HG02943 (cell line): Measurements from ENCODE around the gene SLC1A2.

Experiments used
- ATAC-seq: cut with Tn5 transposase; IDR thresholded peaks from one replicate; pipeline ENCODE4 v1.9.1; 2021; ENCODE audit warnings: mild to moderate bottlenecking, low read depth, moderate library complexity; ENCODE audit not compliant: unreplicated experiment

The SLC1A2 gene

DNA sequence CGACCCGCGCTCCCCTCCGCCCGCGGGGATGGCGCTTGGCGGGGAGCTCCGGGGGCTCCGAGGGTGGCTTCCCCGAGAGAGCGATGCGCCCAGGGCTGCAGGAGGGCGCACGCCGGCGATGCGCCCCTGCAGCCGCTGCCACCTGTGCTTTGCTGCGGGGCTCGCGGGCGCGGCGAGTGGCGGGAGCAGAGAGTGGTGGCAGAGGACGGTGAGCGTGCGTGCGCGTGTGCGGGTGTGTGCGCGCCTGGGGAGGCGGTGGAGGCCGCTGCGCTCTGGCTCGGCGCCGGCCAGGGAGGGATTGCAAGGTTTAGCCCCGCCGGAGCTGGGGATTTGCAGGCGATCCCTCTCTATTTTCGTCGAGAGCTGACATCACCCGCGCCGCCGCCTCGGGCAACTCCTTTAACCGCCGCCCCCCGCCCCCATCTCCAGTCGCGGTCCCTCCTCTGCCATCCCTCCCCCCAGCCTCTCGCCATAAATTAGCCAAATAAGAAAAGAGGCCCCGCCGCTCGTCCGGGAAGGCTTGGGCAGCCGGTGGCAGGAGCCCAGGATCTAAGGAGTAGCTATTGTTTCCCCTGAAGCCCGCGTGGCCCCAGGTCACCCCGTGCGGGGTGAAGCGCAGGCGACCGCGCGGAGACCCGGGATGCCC is at the start of gene SLC1A2:
Gene SLC1A2 (minus strand): TSS at position 375 of the 646 bp plus-strand sequence. CDS start 592 bp downstream, outside the sequence.
- ATAC-seq: no peak

DNA sequence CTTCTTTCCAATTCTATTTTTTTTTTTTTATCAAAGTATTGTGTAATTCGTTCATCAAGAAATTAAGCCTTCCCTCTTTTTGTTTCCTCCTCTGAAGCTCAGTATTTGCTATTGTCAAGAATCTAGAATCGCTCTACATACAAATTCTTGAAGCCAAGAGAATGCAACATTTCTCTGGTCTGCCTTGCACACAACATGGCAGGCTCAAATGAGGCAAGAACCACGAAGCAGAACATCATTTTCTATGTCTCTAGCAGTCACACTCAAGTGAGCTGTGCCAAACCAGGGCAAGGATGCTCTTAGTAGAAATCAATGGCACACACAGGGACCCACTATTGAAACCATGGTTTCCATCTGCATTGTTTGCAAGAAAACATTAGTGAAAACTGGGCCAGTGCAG is 46.7 kb upstream of the SLC1A2 start:
- ATAC-seq: no peak

DNA sequence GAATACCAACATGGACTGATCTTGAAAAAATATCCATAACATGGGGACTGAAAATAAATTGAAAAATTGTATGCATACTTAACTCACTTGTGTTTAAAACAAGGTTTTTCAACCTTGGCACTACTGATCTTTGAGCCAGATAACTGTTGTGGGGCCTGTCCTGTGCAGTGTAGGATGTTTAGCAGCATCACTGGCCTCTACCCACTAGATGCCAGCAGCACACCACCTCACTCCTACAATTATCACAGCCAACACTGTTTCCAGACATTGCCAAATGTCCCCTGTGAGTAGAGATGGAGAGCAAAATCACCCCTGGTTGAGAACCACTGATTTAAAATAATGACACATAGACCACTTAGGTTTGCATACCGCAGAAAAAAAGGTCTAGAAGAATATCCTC is 45.0 kb upstream of the SLC1A2 start:
- no peak for ATAC-seq

DNA sequence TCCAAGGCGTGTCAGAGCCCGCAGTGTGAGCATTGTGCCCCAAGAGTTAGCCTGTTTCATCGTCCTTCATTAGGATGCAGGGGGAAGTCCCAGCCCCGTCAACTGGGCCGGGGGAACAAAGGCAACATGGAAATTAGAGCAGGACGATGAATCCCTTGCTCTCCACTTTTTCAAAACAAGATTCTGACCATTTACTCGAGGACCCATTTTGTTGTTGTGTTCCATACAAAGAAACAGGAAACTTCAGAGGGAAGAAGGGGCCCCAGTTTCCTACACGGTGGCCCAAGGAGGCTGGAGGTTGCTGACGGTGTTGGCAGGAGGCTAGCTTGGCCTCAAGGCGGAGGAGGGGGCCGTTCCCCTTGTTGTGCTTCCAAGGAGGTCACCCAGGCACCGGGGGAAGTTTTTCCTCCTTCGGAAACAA is 44.0 kb upstream of the SLC1A2 start:
- no peak for ATAC-seq

DNA sequence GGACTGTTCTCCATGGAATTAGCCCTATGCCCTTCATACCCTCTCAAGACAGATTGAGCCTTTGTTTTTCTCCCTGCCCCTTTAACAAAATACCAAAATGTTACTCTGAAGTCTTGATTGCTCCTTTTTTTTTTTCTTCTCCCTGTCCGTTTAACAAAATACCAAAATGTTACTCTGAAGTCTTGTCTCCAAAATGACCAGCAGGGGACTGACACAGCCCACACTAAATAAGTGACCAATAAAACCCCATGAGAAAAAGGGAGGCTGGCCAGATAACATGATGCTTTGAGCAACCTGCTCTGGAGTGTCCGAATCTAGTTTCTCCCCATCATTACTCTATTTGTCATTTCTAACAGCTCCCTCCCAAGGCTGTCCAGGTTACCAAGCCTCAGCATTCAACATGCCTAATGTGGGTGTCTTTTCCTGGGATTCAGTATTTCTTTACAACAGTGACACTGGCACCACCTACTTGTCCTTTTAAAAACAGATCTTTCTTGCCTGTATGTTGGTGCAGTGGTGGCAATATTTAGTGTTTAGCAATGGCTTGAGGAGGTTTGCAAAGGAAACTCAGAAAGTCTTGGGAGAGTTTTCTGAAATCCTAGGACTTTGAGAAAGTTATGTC is 42.7 kb upstream of the SLC1A2 start:
- ATAC-seq: no peak

DNA sequence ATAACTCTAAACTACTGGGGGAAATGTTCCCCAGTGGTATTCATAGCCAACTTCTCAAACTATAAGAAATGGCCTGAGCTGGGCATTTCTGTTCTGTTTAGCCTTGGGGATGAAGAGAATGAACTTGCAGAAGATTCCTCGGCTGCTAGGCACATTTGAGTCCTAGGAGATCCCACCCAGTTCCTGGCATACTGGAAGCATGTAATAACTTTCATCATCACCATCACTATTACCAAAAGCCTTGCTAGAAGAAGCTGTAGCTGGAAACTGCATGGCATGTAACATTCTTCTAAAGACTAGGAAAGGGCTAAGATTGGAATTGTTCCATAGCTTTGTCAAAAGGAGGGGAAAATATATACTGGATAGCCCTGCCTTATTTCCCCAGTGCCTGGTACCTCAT is 40.1 kb upstream of the SLC1A2 start:
- ATAC-seq: no peak

DNA sequence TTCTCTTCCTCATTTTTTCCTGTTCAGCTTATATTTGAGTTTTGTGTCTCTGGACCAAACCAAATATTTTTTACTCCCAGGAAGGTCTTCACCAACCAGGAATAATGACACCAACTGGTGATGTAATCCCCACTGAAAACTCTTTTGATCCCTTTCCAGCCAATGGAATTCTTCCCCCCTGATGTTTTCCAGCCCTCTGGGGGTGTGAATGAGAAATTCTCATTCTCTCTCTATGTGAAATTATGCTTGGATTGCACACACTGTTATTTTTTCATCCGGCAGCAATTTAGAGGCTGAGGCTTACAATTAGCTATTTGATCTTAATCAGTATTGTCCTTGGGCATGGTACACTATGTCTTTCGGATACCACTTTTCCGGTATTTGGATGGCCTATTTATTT is 39.5 kb upstream of the SLC1A2 start:
- ATAC-seq: no peak

DNA sequence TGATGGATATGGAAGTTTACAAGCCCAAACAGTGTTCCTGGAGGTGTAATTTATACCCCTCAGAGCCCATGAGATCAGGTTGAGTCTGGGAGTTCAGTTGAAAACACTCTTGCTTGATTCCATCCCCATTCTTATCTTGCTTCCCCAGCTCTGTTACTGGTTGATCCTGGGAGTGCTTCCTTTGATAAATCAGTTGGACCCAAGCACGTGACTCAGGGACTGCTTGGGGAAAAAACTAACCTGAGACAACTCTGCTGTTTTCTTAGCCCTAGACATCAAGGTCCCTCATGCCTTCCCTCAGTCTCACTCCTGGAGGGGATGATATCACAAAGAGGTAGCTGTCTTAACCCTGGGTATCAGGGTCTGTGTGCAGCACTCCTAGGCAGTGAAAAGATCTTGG is 35.0 kb upstream of the SLC1A2 start:
- no peak for ATAC-seq

DNA sequence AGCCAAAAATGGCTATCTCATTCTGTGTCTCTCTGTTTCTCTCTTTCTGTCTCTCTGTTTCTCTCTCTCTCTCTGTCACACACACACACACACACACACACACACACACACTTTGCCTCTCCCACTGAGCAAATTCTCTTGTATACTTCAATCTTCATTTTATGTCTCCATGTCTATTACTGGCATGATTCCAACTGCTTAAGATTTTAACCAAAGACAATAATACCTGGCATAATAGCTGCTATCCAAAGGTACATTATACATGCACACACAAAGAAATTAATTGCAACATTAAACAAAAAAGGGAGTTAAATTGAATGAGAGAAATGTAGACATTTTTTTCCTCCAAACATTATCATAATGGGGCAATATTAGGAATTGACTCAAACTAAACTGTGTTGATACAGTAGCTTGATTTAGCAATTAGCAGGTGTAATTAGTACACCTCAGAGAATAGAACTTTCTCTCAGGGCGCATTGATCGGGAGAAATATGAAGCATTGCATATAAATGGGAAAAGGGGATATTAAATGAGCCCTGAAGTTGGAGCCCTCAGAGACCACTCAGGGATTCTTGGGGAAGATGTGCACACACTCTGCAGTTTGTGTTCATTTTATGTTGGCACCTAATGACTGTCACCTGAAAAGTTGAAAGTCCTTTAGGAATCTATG is 17.4 kb upstream of the SLC1A2 start:
- no peak for ATAC-seq

DNA sequence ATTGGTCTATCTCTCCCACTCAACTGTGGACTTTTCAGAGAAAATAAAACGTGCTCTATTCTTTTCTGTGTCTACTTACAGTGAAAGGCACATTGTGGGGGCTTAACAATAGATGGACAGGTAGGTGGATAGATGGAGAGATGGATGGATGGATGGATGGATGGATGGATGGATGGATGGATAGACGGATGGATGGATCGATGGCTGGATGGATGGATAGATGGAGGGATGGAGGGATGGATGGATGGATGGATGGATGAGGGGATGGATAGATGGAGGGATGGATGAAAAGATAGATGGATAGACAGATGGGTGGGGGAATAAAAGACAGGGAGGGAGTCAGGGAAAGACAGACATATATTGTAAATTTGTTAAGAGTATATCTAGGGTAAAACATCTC is 14.2 kb upstream of the SLC1A2 start:
- ATAC-seq: no peak

DNA sequence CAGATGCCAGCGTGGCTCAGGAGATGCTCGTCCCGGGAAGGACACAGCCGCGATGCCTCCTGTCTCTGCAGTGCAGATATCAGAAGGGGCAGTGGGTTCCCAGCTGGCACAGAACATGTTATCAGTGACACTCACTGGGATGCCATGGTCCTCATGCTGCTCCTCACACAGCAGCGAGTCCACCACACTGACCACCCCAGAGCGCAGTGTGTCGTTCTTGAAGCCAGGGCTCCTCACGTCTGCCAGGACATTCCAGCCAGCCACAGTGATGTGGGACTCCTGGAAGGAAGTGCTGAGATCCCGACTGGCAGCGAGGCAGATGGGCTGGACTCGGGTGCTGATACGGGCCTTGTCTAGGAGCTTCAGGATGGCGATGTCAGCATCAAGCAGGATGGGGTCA is 13.1 kb upstream of the SLC1A2 start:
- ATAC-seq: no peak

DNA sequence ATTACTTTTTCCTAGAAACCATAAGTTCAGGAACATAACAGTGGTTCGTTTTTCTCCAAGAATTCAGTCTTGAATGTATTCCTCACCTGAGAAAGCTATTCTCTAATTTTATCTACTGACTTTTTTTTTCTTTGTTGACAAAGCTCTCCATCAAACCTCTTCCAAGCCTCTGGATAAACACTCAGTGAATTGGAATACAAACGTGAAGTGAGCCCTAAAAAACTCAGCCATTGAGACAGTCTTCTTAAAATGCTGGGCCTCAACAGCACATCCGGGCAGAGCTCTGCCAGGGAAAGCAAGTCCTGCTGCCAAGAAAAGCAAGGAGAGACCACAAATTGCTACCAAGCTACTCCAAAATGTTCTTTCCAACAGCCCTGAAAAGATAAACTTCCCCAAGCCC is 7.7 kb upstream of the SLC1A2 start:
- ATAC-seq: no peak

DNA sequence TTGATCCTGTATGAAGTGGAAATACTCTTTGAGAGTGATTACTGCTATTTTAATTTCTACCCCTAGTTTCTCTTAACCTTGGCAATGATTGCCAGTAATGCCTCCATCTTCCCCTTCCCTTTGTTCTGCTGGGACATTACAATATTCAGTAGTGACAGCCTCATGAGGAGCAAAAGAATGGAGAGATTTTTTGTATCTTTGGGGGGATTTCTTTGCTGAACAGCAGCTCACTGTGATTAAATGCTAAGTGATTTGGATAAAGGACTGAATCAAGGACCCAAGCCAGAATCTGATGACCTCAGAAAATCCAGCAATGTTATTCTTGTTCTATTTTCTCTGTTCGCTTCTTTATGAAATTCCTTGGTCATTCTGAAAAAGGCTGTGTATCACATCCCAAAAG is 7.0 kb upstream of the SLC1A2 start:
- ATAC-seq: no peak

DNA sequence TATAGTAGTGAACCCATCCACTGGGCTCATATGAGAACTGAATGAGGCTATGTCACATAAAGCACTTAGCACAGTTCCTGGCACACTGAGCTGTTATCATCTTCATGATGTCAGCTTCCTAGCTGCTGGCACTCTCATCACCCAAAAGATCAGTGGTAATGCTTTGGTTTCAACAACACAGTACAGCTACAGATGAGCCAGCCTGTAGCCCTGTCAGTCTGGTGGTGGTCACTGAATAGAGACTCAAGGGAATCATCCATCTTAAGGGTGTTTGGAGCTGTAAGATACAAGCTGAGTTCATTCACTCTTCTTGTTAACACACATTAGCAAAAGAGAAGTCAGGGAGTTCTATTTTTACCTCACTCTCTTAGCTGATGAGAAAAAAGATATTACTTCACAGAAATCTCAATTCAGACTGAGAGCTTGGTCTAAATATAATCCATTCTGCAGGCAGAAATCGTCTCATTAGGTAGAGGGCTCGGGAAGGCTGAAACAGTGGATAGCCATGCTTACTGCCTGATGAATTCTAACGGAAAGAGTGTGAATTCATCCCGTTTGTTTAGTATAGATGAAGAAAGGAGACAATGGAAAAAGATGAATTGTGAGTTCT is 6.3 kb upstream of the SLC1A2 start:
- ATAC-seq: no peak

DNA sequence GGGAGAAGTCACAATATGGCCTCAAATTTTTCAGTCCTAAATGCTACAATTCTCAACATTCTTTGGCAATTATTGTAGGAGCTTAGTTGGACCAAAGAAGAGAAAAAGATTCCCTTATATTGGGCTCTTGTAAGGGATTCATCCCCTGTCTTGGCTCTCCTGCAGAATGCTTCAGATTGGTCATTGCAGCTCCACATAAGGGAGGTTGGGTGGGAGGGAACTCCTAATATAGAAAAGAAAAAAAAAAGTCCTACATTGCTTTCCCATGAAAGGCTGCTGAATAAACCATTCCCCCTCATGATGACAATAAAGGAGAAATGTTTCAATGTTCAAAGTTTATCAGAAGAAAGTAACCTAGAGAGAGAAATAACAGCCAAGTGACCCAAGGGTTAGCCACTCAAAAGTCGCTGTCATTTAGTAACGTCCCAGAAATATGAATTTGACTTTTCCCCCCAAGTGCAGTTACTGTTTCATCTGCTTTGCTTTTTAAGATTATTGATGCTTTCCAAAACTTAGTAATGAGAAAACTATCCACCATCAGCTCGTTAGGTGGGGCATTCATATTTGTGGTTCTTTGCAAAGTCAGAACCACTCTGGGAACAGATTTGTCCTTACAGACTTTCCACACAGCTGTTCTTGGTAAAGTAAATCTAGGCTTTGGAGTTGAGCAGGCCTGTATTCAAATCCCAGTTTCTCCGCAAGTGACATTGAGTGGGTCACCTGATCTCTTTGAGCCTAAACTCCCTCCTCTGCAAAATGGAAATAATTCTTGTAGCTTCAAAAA is 5.0 kb upstream of the SLC1A2 start:
- ATAC-seq: no peak

DNA sequence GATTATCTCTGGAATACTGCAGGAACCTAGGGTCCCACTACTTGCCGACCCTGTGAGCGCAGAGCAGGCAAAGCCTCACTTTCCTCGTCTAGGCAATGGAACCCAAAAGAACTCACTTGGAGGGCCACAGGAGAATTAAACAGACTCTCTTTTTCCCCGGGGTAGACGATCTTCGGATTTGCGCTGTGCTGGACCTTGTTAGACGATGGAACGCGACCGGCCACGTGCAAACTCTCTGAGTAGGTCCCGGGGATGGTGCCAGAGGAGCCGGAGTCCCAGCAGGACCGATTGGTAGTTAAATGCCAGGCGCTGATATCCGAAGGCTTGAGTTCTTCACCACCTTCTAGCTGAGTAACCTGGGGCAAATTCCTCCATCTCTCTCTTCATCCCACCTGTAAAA is 1.0 kb upstream of the SLC1A2 start:
- ATAC-seq: no peak

DNA sequence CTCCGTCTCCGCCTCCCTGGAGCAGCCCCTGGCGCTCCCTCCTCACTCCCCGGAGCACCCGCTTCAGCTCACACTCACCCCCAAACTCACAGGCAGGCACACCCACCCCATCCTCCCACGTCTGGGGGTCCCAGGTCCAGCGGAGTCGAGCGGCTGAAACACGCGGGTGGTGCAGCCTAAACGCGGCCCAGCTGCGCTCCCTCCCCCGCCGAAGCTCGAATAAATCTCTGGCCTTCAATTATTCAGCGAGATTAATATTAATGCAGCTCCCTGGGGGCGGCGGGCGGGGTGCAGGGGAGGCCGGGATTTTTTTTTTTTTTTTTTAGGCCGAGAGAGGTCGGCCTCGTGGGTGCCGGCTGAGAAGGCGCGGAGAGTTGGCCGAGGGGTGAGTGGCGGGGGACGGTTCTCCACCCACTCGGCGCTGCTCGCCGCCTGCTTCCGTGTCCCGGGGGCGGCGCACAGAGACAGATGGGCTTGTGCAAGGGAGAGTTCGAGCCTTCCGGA is 524 bp upstream of the SLC1A2 start:
- no peak for ATAC-seq

DNA sequence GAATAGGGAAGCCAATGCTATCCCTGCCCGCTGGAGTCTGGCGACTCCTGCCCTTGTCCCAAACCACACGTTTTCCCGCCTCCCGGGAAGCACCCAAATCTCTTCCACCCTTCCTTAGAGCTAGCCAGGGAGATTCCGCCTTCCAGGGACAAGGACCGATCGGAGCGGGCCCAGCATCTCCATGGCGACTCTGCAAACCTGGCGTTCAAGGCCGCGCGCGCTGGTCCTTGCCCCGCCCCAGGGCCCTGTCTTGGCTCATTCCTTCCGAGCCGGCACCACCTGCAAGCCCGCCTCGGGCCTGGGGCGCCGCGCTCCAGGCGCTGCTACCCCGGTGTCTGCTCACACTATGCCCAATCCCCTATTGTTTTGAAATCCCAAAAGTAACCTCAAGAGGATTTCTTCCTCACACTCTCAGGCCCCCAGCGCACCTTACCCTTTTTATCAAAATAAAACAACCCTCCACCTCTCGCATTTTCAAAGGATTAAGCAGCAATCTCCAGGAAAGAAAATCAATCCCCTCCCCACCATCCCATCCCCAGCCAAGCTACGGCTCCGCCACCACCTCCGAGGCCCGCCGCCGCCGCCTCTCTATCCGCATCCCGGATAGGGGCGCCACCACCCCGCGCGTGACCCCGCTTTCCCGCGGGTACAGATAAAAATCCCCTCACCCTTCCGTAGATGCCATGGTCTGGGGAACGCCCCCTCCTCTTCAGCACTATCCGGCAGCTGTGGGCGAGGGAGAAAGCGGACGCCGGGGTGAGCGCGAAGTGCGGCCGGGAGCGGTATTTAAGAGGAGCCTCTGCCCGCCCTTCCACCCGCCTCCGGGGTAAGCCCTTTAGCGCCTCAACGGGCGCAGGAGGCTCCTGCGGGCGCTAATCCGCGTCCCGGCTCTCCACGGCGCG is 825 bp downstream of the SLC1A2 start:
- no peak for ATAC-seq

DNA sequence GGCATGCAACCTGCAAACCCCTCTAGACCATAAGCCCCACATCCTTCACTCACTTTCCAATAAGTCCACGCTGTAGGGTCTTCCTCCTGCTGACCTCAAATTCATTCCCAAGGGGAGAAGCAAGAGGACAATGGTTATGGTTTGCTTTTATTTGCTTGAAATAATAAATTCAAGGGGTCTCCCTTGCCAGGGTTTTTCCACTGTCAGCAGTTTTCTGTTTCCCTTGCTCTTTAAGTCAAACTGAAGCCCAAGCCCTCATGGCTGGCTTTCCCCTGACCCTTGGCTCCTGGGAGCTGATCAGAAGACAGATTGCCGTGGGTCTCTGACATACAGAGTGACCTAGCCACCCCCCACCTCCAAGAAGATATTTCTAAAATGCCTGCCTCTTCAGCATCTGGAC is 3.9 kb downstream of the SLC1A2 start:
- ATAC-seq: no peak

DNA sequence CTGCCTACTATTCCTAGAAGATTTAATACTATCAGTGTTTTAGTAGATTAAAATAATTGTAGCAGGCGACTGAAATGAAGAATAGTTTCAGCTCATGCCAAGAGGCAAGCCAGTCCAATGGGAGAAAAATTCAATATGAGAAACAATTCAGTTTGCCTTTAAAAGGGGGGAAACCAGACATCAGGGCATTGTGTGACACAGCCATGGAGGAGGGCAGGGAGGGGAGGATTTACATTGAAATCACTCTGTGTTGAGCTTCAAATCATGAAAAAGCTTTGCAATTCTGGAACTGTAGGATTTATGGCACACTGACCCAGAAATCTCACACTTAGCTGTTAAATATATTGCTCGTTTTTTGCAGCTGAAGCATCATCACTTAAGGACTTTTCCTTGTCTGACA is 4.6 kb downstream of the SLC1A2 start:
- ATAC-seq: no peak
